AG09309 (cell line): ENCODE data around the gene FLT4.

Experiments used
- DNase-seq: peaks from one replicate; pipeline ENCODE4 v3.0.0-alpha.2; 2010; ENCODE audit warnings: low read depth
- H3K4me3 ChIP-seq: 2 replicates; pipeline ENCODE4 v1.5.1; 2011; ENCODE audit warnings: mild to moderate bottlenecking, low read depth, low read length, moderate library complexity; ENCODE audit not compliant: control insufficient read depth
- TF ChIP-seq, protein P1 (sequence below): IDR thresholded peaks from 2 replicates; pipeline ENCODE4 v1.5.1; 2011; ENCODE audit warnings: mild to moderate bottlenecking, low read depth, low read length, inconsistent platforms; ENCODE audit not compliant: insufficient read depth, control insufficient read depth; ENCODE audit errors: missing control alignments

The FLT4 gene

DNA sequence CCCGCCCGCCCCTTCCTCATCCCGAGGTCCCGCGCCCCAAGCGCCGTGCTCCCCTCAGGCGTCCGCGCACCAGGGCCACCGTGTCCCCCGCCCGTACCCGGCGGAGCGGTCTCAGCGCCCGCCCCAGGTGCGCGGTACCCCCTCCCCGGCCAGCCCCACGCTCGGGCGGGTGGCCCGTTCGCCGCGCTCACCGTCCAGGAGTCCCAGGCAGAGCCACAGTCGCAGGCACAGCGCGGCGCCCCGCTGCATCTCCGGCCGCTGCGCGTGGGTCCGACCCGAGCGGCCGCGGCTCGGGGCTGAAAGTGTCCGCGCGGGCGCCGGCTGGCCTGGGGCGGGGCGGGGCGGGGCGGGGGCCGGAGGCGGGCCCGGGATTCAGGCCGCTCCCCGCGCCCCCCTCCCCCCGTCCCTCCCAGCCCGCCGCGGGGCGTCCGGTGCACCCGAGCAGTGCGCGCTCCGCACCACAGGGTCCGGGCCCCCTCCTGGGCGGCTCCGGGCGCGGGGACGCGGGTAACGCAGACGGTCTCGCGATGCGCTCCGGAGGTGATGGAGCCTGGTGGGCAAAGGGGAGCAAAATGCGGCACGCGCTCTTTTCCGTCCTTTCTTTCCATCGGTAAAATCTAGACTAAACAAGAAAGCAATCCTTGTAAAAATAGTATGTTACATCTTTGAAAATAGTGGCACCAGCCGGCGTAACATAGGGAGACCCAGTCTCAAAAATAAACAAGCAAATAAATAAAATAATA, at the start of gene FLT4:
Gene FLT4, minus strand, starts transcription at position 304 of the 743 bp plus-strand sequence. Its CDS starts 55 bp downstream, at position 249.
- H3K4me3 ChIP-seq = no peak within 1 kb of the TSS
- TF ChIP-seq, protein P1, sequence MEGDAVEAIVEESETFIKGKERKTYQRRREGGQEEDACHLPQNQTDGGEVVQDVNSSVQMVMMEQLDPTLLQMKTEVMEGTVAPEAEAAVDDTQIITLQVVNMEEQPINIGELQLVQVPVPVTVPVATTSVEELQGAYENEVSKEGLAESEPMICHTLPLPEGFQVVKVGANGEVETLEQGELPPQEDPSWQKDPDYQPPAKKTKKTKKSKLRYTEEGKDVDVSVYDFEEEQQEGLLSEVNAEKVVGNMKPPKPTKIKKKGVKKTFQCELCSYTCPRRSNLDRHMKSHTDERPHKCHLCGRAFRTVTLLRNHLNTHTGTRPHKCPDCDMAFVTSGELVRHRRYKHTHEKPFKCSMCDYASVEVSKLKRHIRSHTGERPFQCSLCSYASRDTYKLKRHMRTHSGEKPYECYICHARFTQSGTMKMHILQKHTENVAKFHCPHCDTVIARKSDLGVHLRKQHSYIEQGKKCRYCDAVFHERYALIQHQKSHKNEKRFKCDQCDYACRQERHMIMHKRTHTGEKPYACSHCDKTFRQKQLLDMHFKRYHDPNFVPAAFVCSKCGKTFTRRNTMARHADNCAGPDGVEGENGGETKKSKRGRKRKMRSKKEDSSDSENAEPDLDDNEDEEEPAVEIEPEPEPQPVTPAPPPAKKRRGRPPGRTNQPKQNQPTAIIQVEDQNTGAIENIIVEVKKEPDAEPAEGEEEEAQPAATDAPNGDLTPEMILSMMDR = no peak
- no peak for DNase-seq

DNA sequence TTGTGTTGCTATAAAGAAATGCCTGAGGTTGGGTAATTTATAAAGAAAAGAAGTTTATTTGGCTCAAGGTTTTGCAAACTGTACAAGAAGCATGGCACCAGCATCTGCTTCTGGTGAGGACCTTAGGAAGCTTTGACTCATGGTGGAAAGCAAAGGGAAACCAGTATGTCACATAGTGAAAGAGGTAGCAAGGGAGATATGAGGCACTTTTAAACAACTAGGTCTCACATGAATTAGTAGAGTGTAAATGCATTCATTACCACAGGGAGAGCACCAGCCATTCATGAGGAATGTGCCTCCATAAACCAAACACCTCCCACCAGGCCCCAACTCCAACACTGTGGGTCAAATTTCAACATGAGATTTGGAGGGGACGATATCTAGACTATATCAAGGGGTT, 49.6 kb upstream of the FLT4 start:
- H3K4me3 ChIP-seq = no peak overlapping the region
- no peak for DNase-seq
- TF ChIP-seq, protein P1 = no peak

DNA sequence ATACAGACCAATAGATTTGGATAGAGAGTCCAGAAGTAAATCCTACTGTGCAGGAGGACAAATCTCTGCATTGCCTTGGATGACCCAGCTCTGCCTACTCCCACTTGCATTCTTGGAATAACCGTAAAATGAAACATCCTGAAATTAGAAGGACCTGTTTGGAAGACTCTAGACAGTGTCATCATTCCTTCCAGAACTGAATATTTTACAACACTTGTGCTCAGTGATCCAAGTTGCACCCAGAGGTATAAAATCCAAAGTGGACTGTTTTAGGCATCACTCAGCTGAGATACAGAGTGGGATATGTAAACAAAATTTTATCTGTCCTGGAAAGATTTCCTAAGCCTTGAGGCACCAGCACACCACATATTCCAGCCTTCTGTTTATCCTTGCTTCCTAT, 46.7 kb upstream of the FLT4 start:
- TF ChIP-seq, protein P1 = no peak
- no peak overlapping the region for H3K4me3 ChIP-seq
- DNase-seq = no peak

DNA sequence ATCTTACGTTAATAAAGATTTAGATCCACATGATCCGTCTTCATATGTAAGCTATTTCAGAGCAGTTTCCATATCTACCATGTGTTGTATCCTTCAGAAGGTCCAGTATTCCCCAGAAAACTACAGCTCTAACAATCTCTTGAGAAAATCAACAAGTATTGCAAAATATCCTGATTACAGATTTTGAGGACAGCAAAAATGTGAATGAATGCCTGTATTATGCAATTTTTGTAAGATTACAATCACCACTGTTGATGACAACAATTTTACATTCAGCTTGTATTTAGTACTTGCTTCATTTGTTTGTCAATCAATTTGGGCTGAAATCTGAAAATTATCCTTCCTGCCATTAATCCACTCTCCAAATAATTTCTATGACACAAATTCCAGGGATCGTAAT, 43.0 kb upstream of the FLT4 start:
- no peak for DNase-seq
- TF ChIP-seq, protein P1 = no peak
- H3K4me3 ChIP-seq = no peak overlapping the region

DNA sequence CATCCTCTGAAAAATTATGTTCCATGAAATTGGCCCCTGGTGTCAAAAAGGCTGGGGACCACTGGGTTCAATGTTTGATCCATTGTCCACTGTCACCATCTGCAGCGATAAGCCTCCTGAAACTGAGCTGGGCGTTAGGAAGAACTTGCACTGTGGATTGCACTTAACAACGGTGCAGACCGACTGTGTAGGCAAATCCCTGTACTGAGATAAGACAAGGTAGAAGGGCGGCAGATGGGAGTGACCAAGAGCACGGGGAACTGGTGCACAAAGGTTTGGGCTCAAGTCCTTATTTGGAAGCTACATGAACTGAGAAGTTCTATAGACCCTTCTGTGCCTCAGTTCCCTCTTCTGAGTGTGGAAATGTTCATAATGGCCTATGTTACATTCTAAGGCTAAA, 41.6 kb upstream of the FLT4 start:
- no peak overlapping the region for H3K4me3 ChIP-seq
- TF ChIP-seq, protein P1 = no peak
- no peak for DNase-seq

GRCh38 chr5:180690562-180690961, 41.2 kb upstream of the FLT4 start:
- DNase-seq = no peak
- H3K4me3 ChIP-seq = no peak overlapping the region
- TF ChIP-seq, protein P1 = no peak
